B cell (primary cell): ENCODE results near the gene MED22.

Experiments
- CTCF ChIP-seq: fragments of 200-600 bp; IDR thresholded peaks from one replicate; pipeline ENCODE4 v1.8.0; 2022; ENCODE audit warnings: antibody characterized with exemption, mild to moderate bottlenecking
- EZH2 ChIP-seq: IDR thresholded peaks from 2 replicates; pipeline ENCODE4 v1.6.1; 2012; ENCODE audit warnings: borderline replicate concordance, low read depth, mild to moderate bottlenecking, moderate library complexity, low read length; ENCODE audit not compliant: insufficient read depth, poor library complexity, severe bottlenecking

GRCh38 chr9:133309608-133310007 lies 38.3 kb downstream of the MED22 start:
- TF ChIP-seq CTCF (no peak), EZH2 (no peak)
